LNCAP (cell line): ENCODE results near the gene CHERP.

Experiments
- CTCF ChIP-seq: fragments of 450-650 bp; IDR thresholded peaks from 2 replicates; pipeline ENCODE4 v1.5.1; 2017; ENCODE audit warnings: mild to moderate bottlenecking

Gene CHERP

GRCh38 chr19:16525751-16526481 is 16.3 kb downstream of the CHERP start:
- TF ChIP-seq CTCF: no peak

GRCh38 chr19:16524991-16525734 is 17.1 kb downstream of the CHERP start:
- no peak for TF ChIP-seq CTCF

- no peak for TF ChIP-seq CTCF
Observed at GRCh38 chr19:16522559-16523377, 19.5 kb downstream of the CHERP start.

GRCh38 chr19:16521715-16522289 is 20.4 kb downstream of the CHERP start:
- TF ChIP-seq CTCF: no peak

GRCh38 chr19:16520986-16521624 is 21.1 kb downstream of the CHERP start:
- TF ChIP-seq CTCF: no peak

- TF ChIP-seq CTCF: no peak
Observed at GRCh38 chr19:16520074-16520973, 21.9 kb downstream of the CHERP start.
